ENCODE results near the gene HOXB4. TPM values are rescaled to one million over a fixed set of nuclear protein-coding genes. Genes with fewer than 3 reads are reported as not detected.

Gene HOXB4
- total and polyA plus RNA-seq, 2 of the 4 experiments (the other 2 are of a cell fraction): 2.0 to 8.5 TPM

GRCh38 chr17:48571024-48571818 is 6.9 kb downstream of the HOXB4 start:
- H3K4me2 ChIP-seq (ENCODE audit: low read depth, low read length): peak overlapping the region; percentile 83
- peak overlapping the region; percentile 79 for H4K5ac ChIP-seq (ENCODE audit: low read depth, low read length)
- peak; percentile 71 for DNase-seq
- H2BK15ac ChIP-seq (ENCODE audit: low read depth, low read length): peak overlapping the region; percentile 75
- BruUV-seq (replicated peaks): no TSS peak
- H3K9me3 ChIP-seq (ENCODE audit: control insufficient read depth, insufficient read depth, low read length): no peaks in the 10 kb centered on the region
- peak overlapping the region; percentile 90 for H2BK20ac ChIP-seq (ENCODE audit: low read depth, low read length)
- H2AK5ac ChIP-seq (ENCODE audit: low read depth, low read length): peak overlapping the region; percentile 82
- no peak for ATAC-seq (ENCODE audit: low read depth)
- 0% methylated on average over 12 of the region's 26 CpGs; no CpG with 5 or more reads in 1 of the 2 experiments for WGBS, 2 experiments (ENCODE audit: extremely low coverage in 2 of 2, insufficient read length in 1 of 2)
- peaks cover 41% of the 10 kb centered on the region for H3K4me1 ChIP-seq (ENCODE audit: control insufficient read depth, insufficient read depth, low read length)
- peaks cover 0 to 7% of the 10 kb centered on the region in 2 experiments; a peak in 1 of 4 replicates for H3K79me1 ChIP-seq (ENCODE audit: low read depth in 1 of 2, low read length in 2 of 2)
- TF ChIP-seq CHD1 (IDR thresholded peaks at IDR 0.05; ENCODE audit: low read depth, low read length): no peak
- no peak for TF ChIP-seq POLR2A (IDR thresholded peaks at IDR 0.05; ENCODE audit: low read depth, low read length)
- TF ChIP-seq MXI1 (IDR thresholded peaks at IDR 0.05; ENCODE audit: borderline replicate concordance, low read depth, low read length): no peak
- TF ChIP-seq USF2 (IDR thresholded peaks at IDR 0.05; ENCODE audit: low read depth, low read length): no peak
- TF ChIP-seq RAD21 (IDR thresholded peaks at IDR 0.05; ENCODE audit: low read length): no peak
- no peak for TF ChIP-seq CTCF (conservative IDR thresholded peaks at IDR 0.05; ENCODE audit: low read depth, low read length)
- H2AK9ac ChIP-seq (replicated peaks; ENCODE audit: low read depth, low read length, poor library complexity): peak overlapping the region; percentile 84
- H2BK5ac ChIP-seq (ENCODE audit: low read depth, low read length, poor library complexity, severe bottlenecking): peak overlapping the region; percentile 99
- peak overlapping the region; percentile 100 for H3K23ac ChIP-seq (ENCODE audit: low read depth, low read length)
- H3K36me3 ChIP-seq (ENCODE audit: control insufficient read depth, insufficient read depth, low read length): peaks cover 56% of the 10 kb centered on the region
- H3K27me3 ChIP-seq (ENCODE audit: control insufficient read depth, insufficient read depth, low read length): no peaks in the 10 kb centered on the region
- peaks cover 12% of the 10 kb centered on the region for H4K20me1 ChIP-seq (ENCODE audit: insufficient read depth, low read length)
- H4K8ac ChIP-seq (ENCODE audit: low read depth in 2 of 2, low read length in 2 of 2): peak overlapping the region; percentile 77 to 97
- ChIA-PET CTCF (no interaction called here), POLR2A (ENCODE audit: unreplicated experiment) (interaction anchor here (0.9 to 1.3 kb wide), 3 partner anchors 12 to 19 kb away, joined by 3 to 6 read pairs (median 3); no protein-coding TSS in a partner anchor)
- peak overlapping the region; percentile 97 for H3K4ac ChIP-seq (ENCODE audit: low read depth, low read length)
- peaks cover 13% of the 10 kb centered on the region for H3K9me1 ChIP-seq (ENCODE audit: insufficient read depth, low read length)
- peak overlapping the region; percentile 78 for H2BK120ac ChIP-seq (ENCODE audit: low read depth, low read length)
- in situ Hi-C loops (cut with MboI; ENCODE audit: low sequenced_read_pairs) (no loop called here), intact Hi-C loops (cut with micrococcal nuclease) (loop anchor here (2.0 kb wide), 1 partner anchor 22 kb away; the partner anchor contains the start of gene HOXB5), dilution Hi-C loops (cut with HindIII; ENCODE audit: low sequenced_read_pairs, unreplicated experiment) (no loop called here)
- peak overlapping the region; percentile 15 for H2AFZ ChIP-seq (replicated peaks; ENCODE audit: low read length, poor library complexity)
- H3K9ac ChIP-seq (ENCODE audit: low read depth, low read length): peak overlapping the region; percentile 96
- H4K91ac ChIP-seq (ENCODE audit: insufficient read depth, low read depth, low read length): peak overlapping the region; percentile 95
- H3K18ac ChIP-seq (ENCODE audit: low read depth, low read length): peak overlapping the region; percentile 73
- peak overlapping the region; percentile 99 for H3K27ac ChIP-seq (ENCODE audit: insufficient read depth, low read length)
- peak overlapping the region; percentile 98 for H3K14ac ChIP-seq (replicated peaks; ENCODE audit: low read depth, low read length)
- H3K56ac ChIP-seq (ENCODE audit: extremely low read depth, insufficient read depth, low read length): peak overlapping the region; percentile 96
- peak overlapping the region; percentile 45 for H3K4me3 ChIP-seq (ENCODE audit: insufficient read depth, low read depth, low read length)
